Smooth muscle cell (in vitro differentiated cells): ENCODE measurements around the gene MRPS18A. TPM values are rescaled to one million over a fixed set of nuclear protein-coding genes. Genes with fewer than 3 reads are reported as not detected.
A peak's percentile ranks its signal among the peaks of the same experiment; 100 is the strongest.

Experiments used
- DNase-seq: peaks from one replicate; lab custom pipeline; 2025; ENCODE audit not compliant: unreplicated experiment; lab: John Stamatoyannopoulos, UW
- H2AFZ ChIP-seq: fragments of 200-600 bp; sonication (generic); 2 replicates; pipeline ENCODE4 v1.6.0; 2016; ENCODE audit warnings: antibody characterized with exemption, low read depth, mild to moderate bottlenecking
- H3F3A ChIP-seq: fragments of 200-600 bp; sonication (generic); 2 replicates; pipeline ENCODE4 v1.6.0; 2017; ENCODE audit warnings: antibody characterized with exemption, low read depth
- H3K27ac ChIP-seq: fragments of 200-600 bp; sonication (generic); 2 replicates; pipeline ENCODE4 v1.5.1; 2016; ENCODE audit warnings: low read depth, mild to moderate bottlenecking
- H3K27me3 ChIP-seq: fragments of 200-600 bp; sonication (generic); 2 replicates; pipeline ENCODE4 v1.6.1; 2016; ENCODE audit warnings: low read depth, mild to moderate bottlenecking
- H3K36me3 ChIP-seq: fragments of 200-600 bp; sonication (generic); 2 replicates; pipeline ENCODE4 v1.5.1; 2016; ENCODE audit warnings: low read depth
- H3K4me1 ChIP-seq: fragments of 200-600 bp; sonication (generic); 2 replicates; pipeline ENCODE4 v1.5.1; 2016; ENCODE audit warnings: low read depth
- H3K4me2 ChIP-seq: fragments of 200-600 bp; sonication (generic); 2 replicates; pipeline ENCODE4 v1.6.0; 2016; ENCODE audit warnings: mild to moderate bottlenecking
- H3K4me3 ChIP-seq: fragments of 200-600 bp; sonication (generic); 2 replicates; pipeline ENCODE4 v1.5.1; 2016; ENCODE audit warnings: mild to moderate bottlenecking
- H3K79me2 ChIP-seq: fragments of 200-600 bp; sonication (generic); 2 replicates; pipeline ENCODE4 v1.6.0; 2016; ENCODE audit warnings: low read depth, mild to moderate bottlenecking
- H3K9ac ChIP-seq: fragments of 200-600 bp; sonication (generic); 2 replicates; pipeline ENCODE4 v1.6.0; 2016; ENCODE audit warnings: low read depth
- H3K9me3 ChIP-seq: fragments of 200-600 bp; sonication (generic); replicated peaks from 2 replicates; pipeline ENCODE4 v1.5.1; 2016; ENCODE audit warnings: low read depth
- H4K20me1 ChIP-seq: fragments of 200-600 bp; sonication (generic); 2 replicates; pipeline ENCODE4 v1.6.0; 2016; ENCODE audit warnings: low read depth
- WGBS: methylation state at CpG from one replicate; pipeline ENCODE4 v1.1.7; 2016; ENCODE audit warnings: low lambda C conversion rate; 5-methylcytosine and 5-hydroxymethylcytosine counted together
- polyA plus RNA-seq: library from polyadenylated mRNA; unstranded; fragments of >200 nt; fragmentation: Nextera tagmentation; extraction: Ambion mirVana; gene quantifications from 2 replicates; pipeline ENCODE4 v1.2.1, GENCODE V29; 2016
- total RNA-seq: library from RNA; depleted of rRNA; stranded (reverse); fragments of >200 nt; gene quantifications from 2 replicates; pipeline ENCODE4 v1.2.3, GENCODE V29; 2014
- TF ChIP-seq, protein P1 (sequence below): fragments of 200-600 bp; sonication (generic); IDR thresholded peaks from 2 replicates; pipeline ENCODE4 v1.5.1; 2017; ENCODE audit warnings: borderline replicate concordance, mild to moderate bottlenecking, antibody characterized with exemption; ENCODE audit not compliant: insufficient read depth, poor library complexity, severe bottlenecking

The MRPS18A gene
- total and polyA plus RNA-seq, 2 experiments from 2014 or later, result 40.4 to 59.9 TPM

DNA sequence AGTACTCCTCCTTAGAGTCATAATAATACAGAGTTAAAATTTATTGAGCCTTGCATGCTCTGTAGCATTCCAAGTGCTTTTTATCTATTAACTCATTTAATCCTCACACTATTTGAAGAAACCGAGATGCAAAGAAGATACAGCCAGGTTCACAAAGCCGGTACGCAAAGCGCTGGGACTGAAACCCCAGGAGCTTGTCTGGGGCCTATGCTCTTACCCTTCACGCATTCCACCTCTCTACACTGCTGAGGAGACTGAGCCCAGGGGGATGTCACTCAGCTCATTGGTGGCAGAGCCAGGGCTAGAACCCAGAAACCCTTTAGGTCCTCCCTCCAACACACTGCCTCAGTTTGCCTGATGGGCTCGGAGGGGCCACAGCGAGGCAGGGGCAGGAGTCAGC, 19.7 kb upstream of the MRPS18A start:
- Histone ChIP-seq H3K9me3 (no peaks in the 10 kb centered on the region), H2AFZ (no peak overlapping the region), H3K36me3 (no peaks in the 10 kb centered on the region), H3K4me1 (peaks cover 20% of the 10 kb centered on the region), H3K4me3 (no peak overlapping the region), H3K27ac (no peak overlapping the region), H3K79me2 (no peaks in the 10 kb centered on the region), H3K27me3 (no peaks in the 10 kb centered on the region), H4K20me1 (peaks cover 5% of the 10 kb centered on the region), H3K9ac (no peak overlapping the region), H3K4me2 (no peak overlapping the region), H3F3A (peaks cover 10% of the 10 kb centered on the region)
- TF ChIP-seq, protein P1, sequence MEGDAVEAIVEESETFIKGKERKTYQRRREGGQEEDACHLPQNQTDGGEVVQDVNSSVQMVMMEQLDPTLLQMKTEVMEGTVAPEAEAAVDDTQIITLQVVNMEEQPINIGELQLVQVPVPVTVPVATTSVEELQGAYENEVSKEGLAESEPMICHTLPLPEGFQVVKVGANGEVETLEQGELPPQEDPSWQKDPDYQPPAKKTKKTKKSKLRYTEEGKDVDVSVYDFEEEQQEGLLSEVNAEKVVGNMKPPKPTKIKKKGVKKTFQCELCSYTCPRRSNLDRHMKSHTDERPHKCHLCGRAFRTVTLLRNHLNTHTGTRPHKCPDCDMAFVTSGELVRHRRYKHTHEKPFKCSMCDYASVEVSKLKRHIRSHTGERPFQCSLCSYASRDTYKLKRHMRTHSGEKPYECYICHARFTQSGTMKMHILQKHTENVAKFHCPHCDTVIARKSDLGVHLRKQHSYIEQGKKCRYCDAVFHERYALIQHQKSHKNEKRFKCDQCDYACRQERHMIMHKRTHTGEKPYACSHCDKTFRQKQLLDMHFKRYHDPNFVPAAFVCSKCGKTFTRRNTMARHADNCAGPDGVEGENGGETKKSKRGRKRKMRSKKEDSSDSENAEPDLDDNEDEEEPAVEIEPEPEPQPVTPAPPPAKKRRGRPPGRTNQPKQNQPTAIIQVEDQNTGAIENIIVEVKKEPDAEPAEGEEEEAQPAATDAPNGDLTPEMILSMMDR, result no peak
- DNase-seq, result no peak
- 90% methylated on average over 7 of the region's 7 CpGs for WGBS

DNA sequence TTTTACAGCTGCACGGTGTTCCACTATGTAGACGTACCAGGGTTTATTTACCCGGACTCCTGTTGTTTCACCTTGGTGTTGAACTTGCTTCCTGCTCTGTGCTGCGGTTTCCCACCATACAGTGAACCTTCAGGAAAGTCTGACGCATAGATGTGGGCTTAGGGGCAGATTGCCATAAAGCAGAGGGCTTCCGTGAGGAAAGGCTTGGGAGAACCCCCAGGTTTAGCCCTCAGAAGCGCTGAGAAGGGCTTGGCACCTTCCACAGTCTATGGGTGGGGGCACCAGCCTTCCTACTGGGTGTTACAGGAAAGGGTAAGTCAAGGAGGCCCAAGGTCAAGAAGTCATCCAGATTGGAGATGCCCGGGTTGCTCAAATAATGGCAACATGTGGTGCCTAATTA, 19.2 kb upstream of the MRPS18A start:
- DNase-seq, result no peak
- H2AFZ ChIP-seq, result no peak overlapping the region

DNA sequence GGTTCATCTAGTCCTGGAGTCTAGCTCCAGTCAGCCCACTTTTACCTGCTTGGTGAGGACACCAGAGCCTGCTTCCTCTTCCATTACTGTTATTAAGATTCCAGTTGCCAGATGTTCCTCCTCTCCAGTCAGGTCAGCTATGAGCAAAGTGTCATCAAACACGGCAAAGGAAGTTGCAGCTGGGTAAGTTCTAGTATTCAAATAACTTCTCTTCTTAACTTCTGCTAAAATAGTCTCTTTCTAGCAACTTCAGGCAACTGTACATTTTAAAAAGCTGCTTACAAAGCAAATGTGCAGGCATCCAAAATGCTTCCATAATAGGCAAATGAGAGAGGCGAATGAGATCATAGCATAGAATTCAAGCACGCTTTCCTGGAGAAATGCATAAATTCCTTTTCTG, 18.4 kb upstream of the MRPS18A start:
- Histone ChIP-seq H3F3A (peaks cover 16% of the 10 kb centered on the region), H3K9me3 (no peaks in the 10 kb centered on the region), H3K4me1 (peaks cover 27% of the 10 kb centered on the region), H2AFZ (no peak overlapping the region), H3K4me3 (no peak overlapping the region), H3K4me2 (peak overlapping the region; percentile 24), H3K9ac (no peak overlapping the region), H4K20me1 (peaks cover 5% of the 10 kb centered on the region), H3K27me3 (no peaks in the 10 kb centered on the region), H3K27ac (no peak overlapping the region), H3K79me2 (no peaks in the 10 kb centered on the region), H3K36me3 (no peaks in the 10 kb centered on the region)
- WGBS, result 58% methylated on average over 3 of the region's 3 CpGs
- no peak for DNase-seq
- TF ChIP-seq, protein P1, result no peak

More for the DNA sequence above, 19.2 kb upstream of the MRPS18A start:
- WGBS, result 91% methylated on average over 8 of the region's 8 CpGs
- Histone ChIP-seq H4K20me1 (peaks cover 5% of the 10 kb centered on the region), H3K9me3 (no peaks in the 10 kb centered on the region), H3K4me1 (peaks cover 24% of the 10 kb centered on the region), H3K36me3 (no peaks in the 10 kb centered on the region), H3K4me2 (no peak overlapping the region), H3K4me3 (no peak overlapping the region), H3F3A (peaks cover 13% of the 10 kb centered on the region), H3K27me3 (no peaks in the 10 kb centered on the region), H3K79me2 (no peaks in the 10 kb centered on the region), H3K9ac (no peak overlapping the region), H3K27ac (no peak overlapping the region)
- TF ChIP-seq, protein P1, result no peak
